GM21526 (cell line): ENCODE measurements around the gene FAM222A.

Experiments
- ATAC-seq: cut with Tn5 transposase; IDR thresholded peaks from one replicate; pipeline ENCODE4 v1.9.1; 2021; ENCODE audit warnings: moderate library complexity; ENCODE audit not compliant: unreplicated experiment, low FRiP score

The FAM222A gene

GRCh38 chr12:109723311-109723881 lies 9.8 kb downstream of the FAM222A start:
- ATAC-seq = no peak

GRCh38 chr12:109724321-109724892 lies 10.8 kb downstream of the FAM222A start:
- ATAC-seq = no peak

- ATAC-seq = no peak
Observed at GRCh38 chr12:109725321-109726105, 11.9 kb downstream of the FAM222A start.

GRCh38 chr12:109726106-109726497 lies 12.5 kb downstream of the FAM222A start:
- no peak for ATAC-seq

- ATAC-seq = no peak
Observed at GRCh38 chr12:109726511-109727038, 12.9 kb downstream of the FAM222A start.

GRCh38 chr12:109727039-109727723 lies 13.6 kb downstream of the FAM222A start:
- ATAC-seq = no peak

- ATAC-seq = no peak
Observed at GRCh38 chr12:109727746-109728726, 14.4 kb downstream of the FAM222A start.

GRCh38 chr12:109728921-109729320 lies 15.3 kb downstream of the FAM222A start:
- ATAC-seq = no peak

GRCh38 chr12:109729371-109729781 lies 15.8 kb downstream of the FAM222A start:
- no peak for ATAC-seq

- ATAC-seq = no peak
Observed at GRCh38 chr12:109729801-109730200, 16.2 kb downstream of the FAM222A start.

GRCh38 chr12:109730306-109731145 lies 16.9 kb downstream of the FAM222A start:
- no peak for ATAC-seq

- ATAC-seq = no peak
Observed at GRCh38 chr12:109731231-109731731, 17.7 kb downstream of the FAM222A start.

GRCh38 chr12:109731806-109732205 lies 18.2 kb downstream of the FAM222A start:
- ATAC-seq = no peak

GRCh38 chr12:109732321-109733305 lies 19.0 kb downstream of the FAM222A start:
- ATAC-seq = no peak

- ATAC-seq = no peak
Observed at GRCh38 chr12:109734219-109735000, 20.8 kb downstream of the FAM222A start.

GRCh38 chr12:109735051-109735521 lies 21.5 kb downstream of the FAM222A start:
- no peak for ATAC-seq
